Naive B cell (primary cell): ENCODE data around the gene EID2B. TPM values are rescaled to one million over a fixed set of nuclear protein-coding genes. Genes with fewer than 3 reads are reported as not detected.

Source experiments
- ATAC-seq, 2 donors: fragments of 150-1000 bp; cut with Tn5 transposase; 2 replicates each; pipeline ENCODE4 v1.10.0; 2021; ENCODE audit warnings: low read depth in 2 of 2, mild to moderate bottlenecking in 2 of 2, moderate library complexity in 2 of 2
- DNase-seq: peaks from one replicate; pipeline ENCODE4 v3.0.0; 2022
- H3K27ac Mint-ChIP-seq, 6 donors: one replicate each; pipeline ENCODE4 v1.8.0; 2020 to 2022; ENCODE audit warnings: mild to moderate bottlenecking in 6 of 6, mixed read lengths in 6 of 6, moderate library complexity in 5 of 6, inconsistent platforms in 2 of 6
- H3K27me3 Mint-ChIP-seq, 3 donors: one replicate each; pipeline ENCODE4 v1.8.0; 2021 to 2022; ENCODE audit warnings: mixed read lengths in 3 of 3, mild to moderate bottlenecking in 1 of 3
- H3K36me3 Mint-ChIP-seq, 2 donors: one replicate each; pipeline ENCODE4 v1.8.0; 2020 to 2022; ENCODE audit warnings: mixed read lengths in 2 of 2, inconsistent platforms in 1 of 2, mild to moderate bottlenecking in 1 of 2
- H3K4me1 Mint-ChIP-seq, 3 donors: one replicate each; pipeline ENCODE4 v1.8.0; 2020 to 2022; ENCODE audit warnings: mixed read lengths in 3 of 3, inconsistent platforms in 1 of 3, mild to moderate bottlenecking in 1 of 3, moderate library complexity in 1 of 3
- H3K4me3 Mint-ChIP-seq, 8 donors: one replicate each; pipeline ENCODE4 v1.8.0; 2020 to 2022; ENCODE audit warnings: mild to moderate bottlenecking in 8 of 8, mixed read lengths in 8 of 8, moderate library complexity in 8 of 8, inconsistent platforms in 2 of 8
- H3K9me3 Mint-ChIP-seq, 7 donors: one replicate each; pipeline ENCODE4 v1.8.0; 2020 to 2022; ENCODE audit warnings: mixed read lengths in 7 of 7, mild to moderate bottlenecking in 5 of 7, inconsistent platforms in 2 of 7, moderate library complexity in 1 of 7
- polyA plus RNA-seq, 6 donors: library from polyadenylated mRNA; unstranded; fragments of 300-500 nt; fragmentation: Illumina TruSeq; gene quantifications; one replicate each; pipeline ENCODE4 v1.2.3, GENCODE V29; 2021; ENCODE audit warnings: low read depth in 6 of 6

EID2B gene
- polyA plus RNA-seq, result 1 to 10 TPM; 3.6 to 9.9 (median 7.2) TPM

- H3K27me3 Mint-ChIP-seq, result no peaks in the 10 kb centered on the region
- peak; percentile 93 for DNase-seq
- peak; percentile 88 to 92 for ATAC-seq
- H3K4me1 Mint-ChIP-seq, result peaks cover 11 to 32% (median 24%) of the 10 kb centered on the region in 3 donors
- no peaks in the 10 kb centered on the region for H3K36me3 Mint-ChIP-seq
- H3K4me3 Mint-ChIP-seq, result peak within 1 kb of the TSS; percentile 91 to 98 (median 94)
- H3K9me3 Mint-ChIP-seq, result no peaks in the 10 kb centered on the region
- H3K27ac Mint-ChIP-seq, result peak within 1 kb of the TSS; percentile 64 to 94 (median 90)
Measured at GRCh38 chr19:39532233-39533002, at the start of gene EID2B. Gene EID2B, minus strand, starts transcription at chr19:39532852. Its CDS starts 50 bp downstream, at chr19:39532802.

- DNase-seq (no peak), ATAC-seq (no peak)
- H3K4me3 Mint-ChIP-seq, result no peak overlapping the region
- H3K27me3 Mint-ChIP-seq, result peaks cover 25 to 46% (median 43%) of the 10 kb centered on the region in 3 donors
- H3K9me3 Mint-ChIP-seq, result peaks cover 7 to 25% (median 12%) of the 10 kb centered on the region in 7 donors
- no peak overlapping the region for H3K27ac Mint-ChIP-seq
- peaks cover 10% of the 10 kb centered on the region in 2 donors for H3K36me3 Mint-ChIP-seq
- no peaks in the 10 kb centered on the region for H3K4me1 Mint-ChIP-seq
Measured at GRCh38 chr19:39582442-39582841, 49.8 kb upstream of the EID2B start.

GRCh38 chr19:39568604-39569003 is 36.0 kb upstream of the EID2B start:
- H3K4me1 Mint-ChIP-seq, result no peaks in the 10 kb centered on the region
- DNase-seq (no peak), ATAC-seq (no peak)
- no peak overlapping the region for H3K4me3 Mint-ChIP-seq
- no peak overlapping the region for H3K27ac Mint-ChIP-seq
- peaks cover 6 to 13% of the 10 kb centered on the region in 2 donors for H3K36me3 Mint-ChIP-seq
- peaks cover 0 to 12% (median 11%) of the 10 kb centered on the region in 7 donors for H3K9me3 Mint-ChIP-seq
- H3K27me3 Mint-ChIP-seq, result peaks cover 23 to 37% (median 35%) of the 10 kb centered on the region in 3 donors

DNA sequence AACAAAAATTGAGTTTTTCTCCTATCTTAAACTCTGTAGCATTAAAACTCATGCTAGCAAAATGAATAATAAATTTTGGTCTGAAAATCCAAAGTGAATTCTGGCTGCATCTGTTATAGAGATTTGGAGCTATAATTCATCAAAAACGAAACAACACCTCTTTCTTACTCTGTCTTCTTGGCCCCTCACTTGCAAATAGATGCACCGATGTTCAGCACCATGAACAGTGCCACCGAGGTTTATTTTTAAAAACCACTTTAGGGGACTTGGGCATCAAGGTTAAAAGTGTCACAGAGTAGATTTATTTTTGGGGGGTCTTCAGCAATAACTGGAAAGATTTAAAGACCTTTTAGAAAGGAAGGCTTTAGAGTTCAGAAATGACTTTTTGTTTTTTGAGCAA is 33.4 kb upstream of the EID2B start:
- Mint-ChIP-seq H3K9me3 (no peaks in the 10 kb centered on the region), H3K27me3 (peaks cover 11 to 27% (median 17%) of the 10 kb centered on the region in 3 donors), H3K36me3 (no peaks in the 10 kb centered on the region), H3K4me1 (no peaks in the 10 kb centered on the region), H3K4me3 (no peak overlapping the region), H3K27ac (no peak overlapping the region)
- ATAC-seq (no peak), DNase-seq (no peak)

- no peak overlapping the region for H3K27ac Mint-ChIP-seq
- no peaks in the 10 kb centered on the region for H3K36me3 Mint-ChIP-seq
- H3K27me3 Mint-ChIP-seq, result peaks cover 1 to 15% (median 2%) of the 10 kb centered on the region in 3 donors
- H3K4me1 Mint-ChIP-seq, result peaks cover 6 to 7% (median 6%) of the 10 kb centered on the region in 3 donors
- no peak overlapping the region for H3K4me3 Mint-ChIP-seq
- H3K9me3 Mint-ChIP-seq, result no peaks in the 10 kb centered on the region
- DNase-seq, result no peak
- ATAC-seq, result no peak
Measured at GRCh38 chr19:39563408-39563807, 30.8 kb upstream of the EID2B start.

DNA sequence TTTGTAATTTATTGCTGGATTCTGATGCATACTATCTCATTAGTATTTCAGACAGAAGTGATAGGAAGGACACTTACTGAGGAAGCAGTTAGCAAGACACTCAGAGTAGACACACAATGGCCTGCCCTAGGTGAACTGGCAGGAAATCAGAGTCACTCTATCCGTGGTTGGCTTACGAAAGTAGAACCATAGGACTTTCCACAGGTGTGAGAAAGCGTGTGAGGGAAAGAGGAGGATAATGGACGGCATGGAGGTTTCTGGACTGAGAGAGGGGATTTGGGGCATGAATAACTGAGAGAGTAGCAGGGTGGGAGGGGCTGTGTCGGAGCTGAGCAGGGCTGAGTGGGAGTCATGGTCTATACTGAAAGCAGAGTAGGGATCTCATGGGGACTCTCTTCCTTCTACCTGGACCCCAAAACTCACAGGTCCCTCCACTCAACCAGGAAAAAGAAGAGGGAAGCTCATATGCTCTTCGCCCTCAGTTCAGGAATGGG is 26.0 kb upstream of the EID2B start:
- Mint-ChIP-seq H3K27ac (peak overlapping the region in 3 of 6 donors; percentile 32 to 65 (median 50)), H3K4me3 (peak overlapping the region in 5 of 8 donors; percentile 17 to 62 (median 35)), H3K27me3 (peaks cover 0 to 14% (median 0%) of the 10 kb centered on the region in 3 donors), H3K9me3 (no peaks in the 10 kb centered on the region), H3K36me3 (no peaks in the 10 kb centered on the region), H3K4me1 (peaks cover 13 to 20% (median 14%) of the 10 kb centered on the region in 3 donors)
- ATAC-seq (peak in 1 of 2 donors; percentile 25), DNase-seq (no peak)

GRCh38 chr19:39557811-39558623 is 25.4 kb upstream of the EID2B start:
- DNase-seq, result no peak
- H3K4me3 Mint-ChIP-seq, result peak overlapping the region in 5 of 8 donors; percentile 11 to 62 (median 19)
- H3K27me3 Mint-ChIP-seq, result peaks cover 0 to 14% (median 0%) of the 10 kb centered on the region in 3 donors
- peak in 1 of 2 donors; percentile 30 for ATAC-seq
- no peaks in the 10 kb centered on the region for H3K9me3 Mint-ChIP-seq
- H3K36me3 Mint-ChIP-seq, result no peaks in the 10 kb centered on the region
- peaks cover 13 to 25% (median 18%) of the 10 kb centered on the region in 3 donors for H3K4me1 Mint-ChIP-seq
- peak overlapping the region in 3 of 6 donors; percentile 24 to 65 (median 35) for H3K27ac Mint-ChIP-seq

DNA sequence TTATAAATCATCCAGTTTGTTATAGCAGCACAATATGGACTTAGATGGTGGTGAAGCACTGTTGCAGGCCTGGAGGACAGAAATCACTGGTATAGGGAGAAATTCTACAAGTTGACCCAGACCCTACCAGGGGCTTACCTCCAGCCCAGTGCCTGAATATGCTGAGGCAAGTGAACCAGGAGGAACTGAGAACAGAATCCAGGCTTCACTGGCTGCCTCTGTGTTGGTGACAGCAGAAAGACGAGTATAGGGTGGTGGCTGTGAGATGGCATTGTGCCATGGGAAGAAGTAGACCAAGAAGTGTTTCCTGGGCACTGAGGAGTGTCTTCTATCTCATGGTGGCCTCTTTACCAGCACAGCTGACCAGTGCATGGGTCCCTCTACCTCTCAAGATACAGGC is 23.2 kb upstream of the EID2B start:
- Mint-ChIP-seq H3K36me3 (no peaks in the 10 kb centered on the region), H3K4me1 (peaks cover 25 to 40% (median 28%) of the 10 kb centered on the region in 3 donors), H3K27me3 (peaks cover 0 to 4% (median 0%) of the 10 kb centered on the region in 3 donors), H3K27ac (no peak overlapping the region), H3K9me3 (no peaks in the 10 kb centered on the region), H3K4me3 (no peak overlapping the region)
- DNase-seq (no peak), ATAC-seq (no peak)

DNA sequence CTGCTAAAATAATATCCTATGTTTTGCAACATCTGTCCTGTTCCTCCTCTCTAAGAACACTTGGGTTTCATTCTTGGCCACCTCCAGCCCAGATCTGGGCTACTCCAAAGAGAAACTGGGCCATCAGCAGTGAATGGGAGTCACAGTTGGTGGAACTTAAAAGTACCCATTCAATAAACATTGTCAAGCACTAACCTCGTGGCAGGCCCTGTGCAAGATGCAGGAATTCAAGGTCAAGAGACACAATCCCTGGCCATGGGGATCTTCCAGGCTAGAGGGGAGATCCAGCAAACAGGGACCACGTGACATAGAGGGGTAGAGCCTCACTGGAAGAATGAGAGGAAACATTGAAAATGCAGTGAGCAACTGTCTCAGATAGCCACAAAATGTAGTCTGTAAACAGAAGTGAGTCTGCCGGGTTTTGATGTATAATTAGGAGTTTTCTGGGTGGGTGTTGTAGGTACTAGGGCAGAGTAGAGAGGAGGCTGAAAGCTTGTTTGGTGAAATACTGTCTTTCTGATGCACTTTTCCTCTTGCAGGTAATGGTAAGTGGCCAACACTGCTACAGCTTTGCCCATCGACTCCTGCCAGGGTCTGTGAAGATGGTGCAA is 22.2 kb upstream of the EID2B start:
- no peak overlapping the region for H3K4me3 Mint-ChIP-seq
- peaks cover 0 to 4% (median 0%) of the 10 kb centered on the region in 3 donors for H3K27me3 Mint-ChIP-seq
- H3K4me1 Mint-ChIP-seq, result peaks cover 25 to 40% (median 28%) of the 10 kb centered on the region in 3 donors
- DNase-seq (no peak), ATAC-seq (no peak)
- no peaks in the 10 kb centered on the region for H3K9me3 Mint-ChIP-seq
- H3K27ac Mint-ChIP-seq, result peak overlapping the region in 1 of 6 donors; percentile 71
- no peaks in the 10 kb centered on the region for H3K36me3 Mint-ChIP-seq

DNA sequence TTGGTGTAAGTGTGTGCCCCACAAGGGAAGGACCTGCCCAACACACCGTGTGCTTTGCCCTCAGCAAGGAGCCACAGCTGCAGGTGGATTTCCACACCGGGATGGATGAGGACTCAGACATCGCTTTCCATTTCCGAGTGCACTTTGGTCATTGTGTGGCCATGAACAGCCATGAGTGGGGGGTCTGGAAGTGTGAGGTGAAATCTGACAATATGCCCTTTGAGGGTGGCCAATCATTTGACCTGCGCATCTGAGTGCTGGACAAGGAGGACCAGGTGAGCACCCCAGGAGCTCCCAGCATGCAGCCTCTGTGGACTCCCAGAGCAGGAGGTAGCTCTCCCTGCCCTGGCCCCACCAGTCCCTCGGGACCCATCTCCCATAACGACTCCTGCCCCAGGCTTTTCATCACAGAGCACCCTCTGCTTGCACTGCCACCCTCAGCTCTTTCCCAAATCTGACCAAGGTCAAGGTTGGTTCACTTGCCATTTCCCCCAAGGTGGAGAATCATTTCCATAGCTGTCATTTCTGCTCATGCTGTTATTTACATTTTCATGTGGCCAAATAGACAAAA is 20.5 kb upstream of the EID2B start:
- Mint-ChIP-seq H3K36me3 (no peaks in the 10 kb centered on the region), H3K27ac (no peak overlapping the region), H3K4me1 (peaks cover 16 to 32% (median 19%) of the 10 kb centered on the region in 3 donors), H3K9me3 (no peaks in the 10 kb centered on the region), H3K27me3 (peaks cover 0 to 11% (median 0%) of the 10 kb centered on the region in 3 donors), H3K4me3 (no peak overlapping the region)
- ATAC-seq (no peak), DNase-seq (no peak)

DNA sequence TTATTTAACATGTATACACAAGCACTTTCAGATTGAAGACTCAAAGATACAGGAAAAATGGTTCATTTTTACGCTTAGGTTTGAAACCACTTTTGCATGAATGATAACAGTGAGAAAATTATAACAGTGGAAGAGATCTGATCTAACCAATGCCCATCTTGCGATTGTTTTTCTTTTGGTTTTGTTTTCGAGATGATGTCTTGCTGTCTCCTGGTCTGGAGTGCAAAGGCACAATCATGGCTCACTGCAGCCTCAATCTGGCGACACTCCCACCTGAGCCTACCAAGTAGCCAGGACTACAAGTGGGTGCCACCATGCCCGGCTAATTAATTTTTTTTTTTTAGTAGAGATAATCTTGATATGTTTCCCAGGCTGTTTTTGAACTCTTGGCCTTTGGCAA is 17.5 kb upstream of the EID2B start:
- Mint-ChIP-seq H3K9me3 (no peaks in the 10 kb centered on the region), H3K36me3 (no peaks in the 10 kb centered on the region)
- ATAC-seq, result no peak

GRCh38 chr19:39546599-39546998 is 13.9 kb upstream of the EID2B start:
- no peaks in the 10 kb centered on the region for H3K36me3 Mint-ChIP-seq
- no peaks in the 10 kb centered on the region for H3K9me3 Mint-ChIP-seq
- ATAC-seq, result no peak
- peaks cover 0 to 17% (median 16%) of the 10 kb centered on the region in 3 donors for H3K27me3 Mint-ChIP-seq
- DNase-seq, result no peak
- H3K4me3 Mint-ChIP-seq, result no peak overlapping the region
- H3K4me1 Mint-ChIP-seq, result peaks cover 8 to 16% (median 11%) of the 10 kb centered on the region in 3 donors
- H3K27ac Mint-ChIP-seq, result no peak overlapping the region

More for the DNA sequence above, 17.5 kb upstream of the EID2B start:
- no peak for DNase-seq
- Mint-ChIP-seq H3K27me3 (peaks cover 0 to 17% (median 16%) of the 10 kb centered on the region in 3 donors), H3K4me1 (peaks cover 11 to 20% (median 15%) of the 10 kb centered on the region in 3 donors), H3K4me3 (no peak overlapping the region), H3K27ac (no peak overlapping the region)
